IPS-20b (cell line): ENCODE results near the gene HERC2.
"Not testable (repeated sequence)": the region's sequence is repeated elsewhere in the genome, so short reads cannot be mapped to it uniquely, and the experiment has no call there.

Experiments
- H3K27ac ChIP-seq: one replicate; pipeline ENCODE4 v1.5.1; 2013; ENCODE audit warnings: low read length
- H3K27me3 ChIP-seq: 2 replicates; pipeline ENCODE4 v1.6.1; 2013; ENCODE audit warnings: mild to moderate bottlenecking, low read length, inconsistent platforms; ENCODE audit not compliant: insufficient read depth
- H3K36me3 ChIP-seq: 2 replicates; pipeline ENCODE4 v1.6.1; 2013; ENCODE audit warnings: low read depth, mild to moderate bottlenecking, inconsistent platforms, low read length, moderate library complexity; ENCODE audit not compliant: insufficient read depth
- H3K4me1 ChIP-seq: 2 replicates; pipeline ENCODE4 v1.6.1; 2013; ENCODE audit warnings: mild to moderate bottlenecking, control low read depth, inconsistent platforms, low read length, moderate library complexity; ENCODE audit not compliant: insufficient read depth
- H3K4me3 ChIP-seq: 2 replicates; pipeline ENCODE4 v1.5.1; 2013; ENCODE audit warnings: mild to moderate bottlenecking, low read length, inconsistent platforms
- H3K9ac ChIP-seq: 2 replicates; pipeline ENCODE4 v1.6.1; 2013; ENCODE audit warnings: low read depth, mild to moderate bottlenecking, inconsistent platforms, low read length, moderate library complexity
- H3K9me3 ChIP-seq: 2 replicates; pipeline ENCODE4 v1.6.1; 2013; ENCODE audit warnings: mild to moderate bottlenecking, low read depth, low read length, inconsistent platforms; ENCODE audit not compliant: insufficient read depth

HERC2 gene

GRCh38 chr15:28216946-28217546, 104.9 kb downstream of the HERC2 start:
- H3K4me1 ChIP-seq, H3K27ac ChIP-seq, H3K27me3 ChIP-seq, H3K9ac ChIP-seq, H3K4me3 ChIP-seq, H3K9me3 ChIP-seq: not testable (repeated sequence)
- peaks cover 47% of the 10 kb centered on the region; the same call in 1 of the 2 replicates for H3K36me3 ChIP-seq

- not testable (repeated sequence) for H3K27ac ChIP-seq, H3K27me3 ChIP-seq, H3K9me3 ChIP-seq, H3K9ac ChIP-seq, H3K4me1 ChIP-seq, H3K4me3 ChIP-seq
- peaks cover 52% of the 10 kb centered on the region; the same call in 1 of the 2 replicates for H3K36me3 ChIP-seq
Observed at GRCh38 chr15:28215521-28215920, 106.5 kb downstream of the HERC2 start.

- H3K4me1 ChIP-seq, H3K9me3 ChIP-seq, H3K27me3 ChIP-seq, H3K4me3 ChIP-seq, H3K27ac ChIP-seq, H3K9ac ChIP-seq: not testable (repeated sequence)
- peaks cover 44% of the 10 kb centered on the region for H3K36me3 ChIP-seq
Observed at GRCh38 chr15:28214006-28214790, 107.8 kb downstream of the HERC2 start.

- H3K27me3 ChIP-seq, H3K4me3 ChIP-seq, H3K9me3 ChIP-seq, H3K27ac ChIP-seq, H3K9ac ChIP-seq, H3K4me1 ChIP-seq: not testable (repeated sequence)
- peaks cover 41% of the 10 kb centered on the region for H3K36me3 ChIP-seq
Observed at GRCh38 chr15:28213393-28213792, 108.6 kb downstream of the HERC2 start.

GRCh38 chr15:28208583-28208982, 113.4 kb downstream of the HERC2 start:
- Histone ChIP-seq H3K4me3 (no peak overlapping the region), H3K36me3 (peaks cover 29% of the 10 kb centered on the region), H3K27ac (no peak overlapping the region), H3K9me3 (no peaks in the 10 kb centered on the region), H3K27me3 (no peaks in the 10 kb centered on the region), H3K9ac (no peak overlapping the region), H3K4me1 (no peaks in the 10 kb centered on the region)

GRCh38 chr15:28205640-28206039, 116.3 kb downstream of the HERC2 start:
- not testable (repeated sequence) for H3K9me3 ChIP-seq, H3K27me3 ChIP-seq, H3K4me3 ChIP-seq, H3K27ac ChIP-seq, H3K9ac ChIP-seq, H3K4me1 ChIP-seq
- H3K36me3 ChIP-seq = peaks cover 24% of the 10 kb centered on the region

- not testable (repeated sequence) for H3K4me3 ChIP-seq, H3K27ac ChIP-seq, H3K9ac ChIP-seq, H3K9me3 ChIP-seq, H3K27me3 ChIP-seq, H3K4me1 ChIP-seq
- H3K36me3 ChIP-seq = peaks cover 30% of the 10 kb centered on the region; the same call in 1 of the 2 replicates
Observed at GRCh38 chr15:28203055-28203828, 118.7 kb downstream of the HERC2 start.

- H3K4me3 ChIP-seq, H3K9me3 ChIP-seq, H3K27ac ChIP-seq, H3K4me1 ChIP-seq, H3K9ac ChIP-seq, H3K27me3 ChIP-seq: not testable (repeated sequence)
- peaks cover 42% of the 10 kb centered on the region for H3K36me3 ChIP-seq
Observed at GRCh38 chr15:28202124-28202523, 119.9 kb downstream of the HERC2 start.

- H3K27me3 ChIP-seq, H3K9me3 ChIP-seq, H3K4me1 ChIP-seq, H3K27ac ChIP-seq, H3K9ac ChIP-seq, H3K4me3 ChIP-seq: not testable (repeated sequence)
- H3K36me3 ChIP-seq = peaks cover 59% of the 10 kb centered on the region
Observed at GRCh38 chr15:28198215-28198614, 123.8 kb downstream of the HERC2 start.

GRCh38 chr15:28197694-28198093, 124.3 kb downstream of the HERC2 start:
- peaks cover 64% of the 10 kb centered on the region for H3K36me3 ChIP-seq
- not testable (repeated sequence) for H3K9ac ChIP-seq, H3K27me3 ChIP-seq

GRCh38 chr15:28196581-28196980, 125.4 kb downstream of the HERC2 start:
- H3K36me3 ChIP-seq = peaks cover 73% of the 10 kb centered on the region
- H3K9me3 ChIP-seq, H3K27ac ChIP-seq, H3K4me3 ChIP-seq, H3K4me1 ChIP-seq, H3K9ac ChIP-seq, H3K27me3 ChIP-seq: not testable (repeated sequence)

More at GRCh38 chr15:28197694-28198093, 124.3 kb downstream of the HERC2 start:
- H3K9me3 ChIP-seq, H3K27ac ChIP-seq, H3K4me3 ChIP-seq, H3K4me1 ChIP-seq: not testable (repeated sequence)

- Histone ChIP-seq H3K9me3 (no peaks in the 10 kb centered on the region), H3K36me3 (peaks cover 78% of the 10 kb centered on the region), H3K27ac (no peak overlapping the region), H3K27me3 (no peaks in the 10 kb centered on the region), H3K9ac (no peak overlapping the region), H3K4me3 (no peak overlapping the region), H3K4me1 (no peaks in the 10 kb centered on the region)
Observed at GRCh38 chr15:28192772-28193171, 129.2 kb downstream of the HERC2 start.
